Brain pericyte (primary cell): ENCODE results near the gene PIK3R1.

Source experiments
- DNase-seq: peaks from one replicate; pipeline ENCODE4 v3.0.0-alpha.2; 2012; ENCODE audit warnings: low read depth, low spot score

PIK3R1 gene

DNA sequence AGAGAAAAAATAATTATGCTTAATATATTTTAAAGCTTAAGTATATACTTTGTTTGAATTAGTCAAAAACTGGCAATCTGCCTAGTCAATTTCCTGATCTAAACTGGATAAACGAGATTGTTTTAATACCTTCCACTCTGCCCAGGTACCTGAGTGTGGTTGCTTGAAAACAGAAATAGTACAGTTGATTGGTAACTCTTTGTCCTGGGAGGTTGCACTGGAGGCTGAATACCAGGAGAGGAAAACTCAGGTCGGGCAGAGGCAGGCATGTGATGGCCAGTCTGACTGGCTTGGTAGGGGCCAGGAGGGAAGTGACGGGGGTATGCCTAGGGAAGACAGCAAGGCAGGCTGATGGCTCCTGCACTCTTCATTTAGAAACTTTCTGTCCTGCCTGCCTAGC lies 80.2 kb downstream of the PIK3R1 start:
- no peak for DNase-seq

DNA sequence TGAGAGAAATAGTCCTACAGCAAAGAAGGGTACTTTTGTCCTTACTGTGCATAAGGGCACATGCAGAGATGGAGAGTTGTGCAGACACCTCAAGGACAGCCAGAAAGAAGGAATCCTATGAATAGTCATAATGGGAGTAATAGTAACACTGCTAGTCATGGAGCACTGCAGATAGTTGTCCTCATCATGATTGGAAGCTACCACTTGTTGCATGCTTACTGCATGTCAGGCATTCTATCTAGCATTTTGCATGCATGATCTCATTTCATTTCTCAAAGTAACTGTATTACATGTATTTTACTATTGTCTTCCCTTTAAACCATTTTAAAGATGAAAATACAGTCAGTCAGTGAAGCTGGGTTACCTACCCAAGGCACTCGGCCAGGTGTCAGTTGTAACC lies 81.3 kb downstream of the PIK3R1 start:
- DNase-seq: no peak

DNA sequence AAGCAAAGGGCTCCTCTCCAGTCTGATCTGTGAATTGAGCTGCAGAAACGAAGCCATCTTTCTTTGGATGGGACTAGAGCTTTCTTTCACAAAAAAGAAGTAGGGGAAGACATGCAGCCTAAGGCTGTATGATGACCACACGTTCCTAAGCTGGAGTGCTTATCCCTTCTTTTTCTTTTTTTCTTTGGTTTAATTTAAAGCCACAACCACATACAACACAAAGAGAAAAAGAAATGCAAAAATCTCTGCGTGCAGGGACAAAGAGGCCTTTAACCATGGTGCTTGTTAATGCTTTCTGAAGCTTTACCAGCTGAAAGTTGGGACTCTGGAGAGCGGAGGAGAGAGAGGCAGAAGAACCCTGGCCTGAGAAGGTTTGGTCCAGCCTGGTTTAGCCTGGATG lies 82.1 kb downstream of the PIK3R1 start:
- DNase-seq: no peak

DNA sequence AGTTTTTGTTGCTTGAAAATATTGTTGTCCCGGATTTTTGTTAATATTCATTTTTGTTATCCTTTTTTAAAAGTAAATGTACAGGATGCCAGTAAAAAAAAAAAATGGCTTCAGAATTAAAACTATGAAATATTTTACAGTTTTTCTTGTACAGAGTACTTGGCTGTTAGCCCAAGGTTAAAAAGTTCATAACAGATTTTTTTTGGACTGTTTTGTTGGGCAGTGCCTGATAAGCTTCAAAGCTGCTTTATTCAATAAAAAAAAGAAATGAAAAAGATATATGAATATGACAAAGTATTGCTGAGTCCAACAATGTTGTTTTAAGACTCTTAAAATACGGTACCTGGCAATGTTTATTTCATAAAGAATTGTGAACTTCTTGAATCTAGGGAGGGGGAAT lies 82.9 kb downstream of the PIK3R1 start:
- no peak for DNase-seq

GRCh38 chr5:68299105-68299504 lies 83.5 kb downstream of the PIK3R1 start:
- DNase-seq: no peak

DNA sequence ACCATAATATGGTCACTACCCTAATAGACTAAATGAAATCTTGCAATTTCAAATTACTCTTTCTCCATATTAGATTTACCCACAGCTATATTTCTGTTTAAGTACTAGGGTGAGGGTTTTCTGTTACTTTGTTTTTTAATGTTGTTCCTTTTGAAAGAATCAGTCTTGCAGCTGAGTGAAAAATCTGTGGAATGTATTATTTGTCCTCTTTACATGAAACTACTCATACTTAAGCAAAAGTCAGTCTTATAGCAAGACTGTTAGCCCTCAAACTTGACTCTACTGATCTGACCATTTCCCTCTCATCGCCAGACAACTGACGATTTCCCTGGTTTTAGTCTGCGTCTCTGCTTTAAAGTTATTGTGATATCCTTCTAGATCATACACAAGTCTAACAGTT lies 84.0 kb downstream of the PIK3R1 start:
- DNase-seq: no peak

DNA sequence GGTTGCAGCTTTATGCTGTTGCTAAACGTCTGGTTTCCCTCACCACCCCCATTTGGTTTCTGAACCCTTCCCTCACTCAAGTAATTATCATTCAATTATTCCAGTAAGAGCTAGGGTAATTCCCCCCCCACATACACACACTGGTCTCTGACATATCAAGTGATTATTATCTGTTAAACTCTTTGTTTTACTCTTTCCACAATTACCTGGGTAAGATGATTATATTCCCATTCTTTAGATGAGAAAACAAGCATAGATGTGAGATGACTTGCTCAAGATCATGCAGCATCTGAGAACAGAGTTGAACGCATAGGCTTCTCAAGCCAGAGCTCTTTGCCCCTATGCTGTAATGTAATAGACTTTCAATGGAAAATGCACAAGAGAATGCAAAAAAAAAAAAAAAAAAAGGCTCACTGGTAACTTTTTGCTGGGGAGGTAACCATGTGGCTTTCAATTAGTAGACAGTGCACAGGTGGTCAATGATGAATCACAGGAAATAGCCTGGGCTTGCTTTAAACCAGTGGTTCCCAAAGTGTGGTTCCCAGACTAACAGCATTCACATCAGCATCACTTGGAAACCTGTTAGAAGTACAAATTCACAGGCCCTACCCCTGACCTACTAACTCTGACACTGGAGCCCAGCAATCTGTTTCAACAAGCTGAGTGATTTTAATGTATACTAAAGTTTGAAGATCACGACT lies 87.6 kb downstream of the PIK3R1 start:
- DNase-seq: no peak

DNA sequence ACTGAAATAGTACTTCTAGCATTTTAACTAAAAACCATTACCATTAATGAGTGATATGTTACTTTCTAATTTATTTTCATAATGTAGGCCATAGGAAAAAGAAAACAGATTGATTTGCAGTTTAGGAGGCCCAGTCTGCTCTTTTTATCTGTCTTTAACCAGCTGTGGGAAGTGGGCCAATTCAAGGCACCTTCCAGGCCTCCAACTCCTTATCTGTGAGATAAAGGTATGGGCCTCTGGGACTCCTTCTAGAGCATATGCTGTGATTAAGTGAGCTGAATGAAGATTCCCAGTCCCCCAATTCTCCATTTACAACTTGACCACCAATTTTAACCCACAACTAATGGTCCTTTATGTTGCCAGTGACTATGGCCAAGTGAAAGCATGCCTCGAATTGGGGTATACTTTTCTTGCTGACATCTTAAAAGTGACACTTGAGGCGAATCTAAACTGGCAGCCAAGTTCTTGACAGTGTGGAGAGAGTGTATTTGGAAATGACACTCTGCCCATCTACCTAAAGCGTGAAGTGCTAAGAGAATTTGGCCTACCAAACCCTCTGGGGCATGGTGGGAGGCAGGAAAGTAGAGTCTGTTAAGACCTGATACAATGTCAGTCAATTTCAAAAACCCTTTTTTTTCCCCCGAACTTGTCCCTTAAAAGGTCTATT lies 88.3 kb downstream of the PIK3R1 start:
- DNase-seq: no peak

DNA sequence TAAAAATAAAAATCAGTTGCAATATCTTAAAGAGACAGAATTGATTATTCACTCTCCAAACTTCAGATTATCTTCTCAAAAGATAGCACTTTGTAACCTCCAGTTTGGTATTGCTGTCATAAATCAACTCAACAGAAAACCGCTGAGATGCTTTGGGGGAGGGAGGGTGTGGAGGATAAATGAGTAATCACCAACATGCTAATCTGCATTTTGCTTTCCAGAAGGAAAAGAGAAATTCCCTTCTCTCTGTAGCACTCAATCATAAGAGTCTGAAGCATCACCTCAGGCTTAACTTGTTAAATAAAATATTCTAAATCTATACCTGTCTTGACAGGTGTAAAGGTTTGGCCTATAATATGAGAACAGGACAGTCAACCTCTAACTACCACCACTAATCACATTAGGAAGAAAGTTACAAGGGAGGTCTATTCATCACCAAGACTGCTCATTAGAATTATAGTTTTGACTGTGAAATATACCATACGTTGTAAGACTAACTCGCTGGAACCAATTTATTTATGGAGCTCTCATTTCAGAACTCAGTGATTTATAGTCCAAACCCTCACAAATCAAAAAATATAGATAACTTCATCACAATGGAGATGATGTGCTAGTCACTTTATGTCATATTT lies 89.0 kb downstream of the PIK3R1 start:
- DNase-seq: no peak

DNA sequence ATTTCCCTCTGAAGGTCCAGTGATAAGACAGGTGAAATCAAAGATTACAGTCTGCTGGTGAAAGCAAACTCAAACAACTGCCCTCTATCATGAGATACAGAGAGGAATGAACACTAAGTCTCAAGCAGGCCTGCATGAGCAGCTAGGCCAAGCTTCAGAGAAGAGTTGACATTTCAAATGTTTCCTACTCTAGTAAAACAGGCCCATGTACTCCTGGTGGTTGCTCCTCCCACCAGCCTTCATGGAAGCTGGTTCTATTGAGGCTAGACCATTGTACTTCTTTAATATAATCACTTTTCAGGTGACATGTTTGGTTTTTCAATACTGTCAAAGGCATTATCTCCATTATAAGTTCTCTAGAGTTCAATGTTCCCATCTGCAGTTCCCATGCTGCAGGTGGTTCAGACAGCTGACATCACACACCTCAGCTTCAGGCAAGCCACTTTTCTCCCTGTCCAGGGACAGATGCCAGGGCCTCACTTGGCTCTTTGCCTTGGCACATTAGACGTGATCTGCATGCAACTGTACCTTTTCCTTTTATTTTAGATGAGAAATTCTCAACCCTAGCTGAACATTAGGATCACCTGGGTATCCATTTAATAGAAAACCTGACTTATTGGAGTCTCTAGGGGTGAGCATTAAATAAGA lies 89.8 kb downstream of the PIK3R1 start:
- no peak for DNase-seq

- no peak for DNase-seq
Observed at GRCh38 chr5:68306361-68307014, 90.9 kb downstream of the PIK3R1 start.

DNA sequence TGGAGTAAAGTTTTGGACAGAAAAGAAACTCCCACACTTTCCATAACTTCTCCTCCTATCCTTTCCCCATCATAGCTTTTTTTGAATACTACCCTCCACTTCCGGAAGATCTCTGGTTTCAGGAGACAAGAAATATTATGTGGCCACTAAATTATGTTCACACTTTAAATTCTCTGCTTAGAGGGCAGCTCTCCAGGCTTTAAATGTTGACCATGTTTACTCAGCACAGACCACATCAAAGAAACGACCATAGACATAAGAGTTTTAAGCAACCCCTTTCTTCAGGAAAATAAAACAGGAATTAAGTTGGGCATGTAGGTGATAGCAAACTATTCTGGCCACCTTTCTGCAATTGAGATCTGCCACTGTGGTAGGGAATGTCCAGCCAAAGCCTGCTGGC lies 97.8 kb downstream of the PIK3R1 start:
- DNase-seq: no peak

- DNase-seq: no peak
Observed at GRCh38 chr5:68314465-68314864, 98.9 kb downstream of the PIK3R1 start.

GRCh38 chr5:68315679-68316271 lies 100.2 kb downstream of the PIK3R1 start:
- DNase-seq: no peak

DNA sequence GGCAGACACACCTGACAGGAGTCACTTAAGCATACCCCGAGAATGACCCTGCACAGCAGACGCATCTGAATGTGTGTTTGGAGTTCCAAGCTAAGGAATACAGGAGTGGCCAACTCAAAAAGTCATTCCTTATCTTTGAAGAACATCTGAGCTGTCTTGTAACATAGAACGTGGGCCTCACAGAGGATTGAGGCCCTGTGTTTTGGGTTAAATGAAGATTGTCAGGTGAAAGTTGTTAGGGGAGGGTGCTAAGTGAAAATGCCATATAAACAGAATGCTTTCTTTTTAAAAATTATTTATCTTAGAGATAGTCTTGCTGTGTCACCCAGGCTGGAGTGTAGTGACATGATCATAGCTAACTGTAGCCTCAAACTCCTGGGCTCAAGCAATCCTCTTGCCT lies 100.9 kb downstream of the PIK3R1 start:
- no peak for DNase-seq

DNA sequence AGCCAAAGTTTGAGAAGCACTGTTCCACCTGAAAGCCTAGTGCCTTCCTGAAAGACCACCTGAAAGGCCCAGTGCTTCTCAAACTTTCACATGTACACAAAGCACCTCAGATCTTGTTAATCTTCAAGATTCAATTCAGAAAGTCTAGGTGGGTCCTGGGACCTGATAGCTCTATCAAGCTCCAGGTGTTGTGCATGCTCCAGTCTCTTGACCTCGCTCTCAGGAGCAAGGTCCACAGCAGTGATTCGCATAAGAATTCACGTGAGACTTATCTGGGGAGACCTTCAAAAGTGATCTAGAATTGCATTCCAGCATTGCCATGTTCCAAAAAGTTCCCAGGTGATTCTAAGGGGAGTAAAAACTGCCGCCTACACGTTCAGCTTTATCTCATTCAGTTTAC lies 102.1 kb downstream of the PIK3R1 start:
- no peak for DNase-seq

DNA sequence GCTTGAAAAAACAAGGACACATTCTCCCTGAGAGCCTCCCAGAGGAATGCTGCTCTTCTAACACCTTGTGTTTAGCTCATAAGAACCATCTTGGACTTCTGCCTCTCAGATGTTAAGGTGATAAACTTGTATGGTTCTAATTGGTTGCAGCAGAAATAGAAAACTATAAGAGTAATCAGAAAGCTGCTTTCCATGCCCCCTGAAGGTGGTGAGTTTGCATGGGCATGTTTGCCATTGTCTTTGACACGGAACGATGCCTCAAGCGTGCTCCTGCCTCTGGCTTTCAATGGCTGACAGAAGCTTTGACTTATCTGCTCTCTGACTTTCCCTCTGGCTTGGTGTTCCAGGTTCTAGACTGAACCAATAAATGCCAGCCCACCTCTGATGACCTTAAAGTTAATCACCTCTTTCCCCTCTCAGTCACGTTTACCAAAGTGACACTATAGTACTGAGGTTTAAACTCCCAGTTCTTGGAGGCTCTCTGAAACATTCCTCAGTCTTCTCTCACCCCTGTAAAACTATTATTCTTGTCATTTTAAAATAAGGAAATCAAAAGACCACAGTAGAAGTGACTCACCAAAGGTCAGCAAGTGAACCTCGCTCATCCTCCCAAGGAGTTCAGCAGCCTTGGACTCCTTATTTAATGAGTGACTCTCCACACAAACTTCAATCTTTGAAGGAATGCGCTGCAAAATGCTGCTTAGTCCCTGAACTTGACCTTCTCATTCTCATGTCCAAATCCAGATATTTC lies 103.6 kb downstream of the PIK3R1 start:
- no peak for DNase-seq

DNA sequence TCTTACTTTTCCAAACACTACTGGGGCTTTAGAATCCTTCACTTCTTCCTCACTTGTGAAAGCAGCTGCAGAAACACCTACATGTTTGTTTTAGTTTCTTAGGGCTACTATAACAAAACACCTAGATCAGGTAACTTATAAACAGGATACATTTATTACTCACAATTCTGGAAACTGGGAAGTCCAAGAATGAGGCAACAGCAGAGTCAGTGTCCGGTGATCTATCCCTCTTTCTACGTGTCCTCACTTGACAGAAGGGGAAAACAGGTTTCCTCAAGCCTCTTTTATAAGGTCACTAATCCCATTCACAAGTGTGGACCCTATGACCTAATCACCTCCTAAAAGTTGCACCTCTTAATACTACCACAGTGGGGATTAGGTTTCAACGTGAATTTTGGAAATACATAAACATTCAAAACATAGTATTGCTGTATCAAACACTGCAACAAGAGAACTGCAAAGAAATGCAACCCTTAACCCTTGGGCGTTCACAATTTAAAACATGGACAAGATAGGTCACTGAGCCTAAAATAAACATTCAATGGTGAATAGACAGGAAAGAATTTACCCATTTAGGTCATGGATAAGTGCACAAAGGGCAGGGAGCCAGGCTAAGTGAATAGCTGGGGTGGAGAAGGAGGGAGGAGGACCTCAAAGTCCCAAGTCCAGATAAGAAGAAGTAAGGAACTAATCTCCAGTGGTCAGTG lies 104.3 kb downstream of the PIK3R1 start:
- DNase-seq: no peak

GRCh38 chr5:68320413-68320986 lies 104.9 kb downstream of the PIK3R1 start:
- DNase-seq: no peak

- DNase-seq: no peak
Observed at GRCh38 chr5:68325065-68325580, 109.6 kb downstream of the PIK3R1 start.
